Measurements from ENCODE around the gene MAPKAPK5.
"Not testable (repeated sequence)": the region's sequence is repeated elsewhere in the genome, so short reads cannot be mapped to it uniquely, and the experiment has no call there.

MAPKAPK5 gene

GRCh38 chr12:111886662-111887545 lies 44.9 kb downstream of the MAPKAPK5 start:
- no peak for DNase-seq (ENCODE audit: low read depth)

DNA sequence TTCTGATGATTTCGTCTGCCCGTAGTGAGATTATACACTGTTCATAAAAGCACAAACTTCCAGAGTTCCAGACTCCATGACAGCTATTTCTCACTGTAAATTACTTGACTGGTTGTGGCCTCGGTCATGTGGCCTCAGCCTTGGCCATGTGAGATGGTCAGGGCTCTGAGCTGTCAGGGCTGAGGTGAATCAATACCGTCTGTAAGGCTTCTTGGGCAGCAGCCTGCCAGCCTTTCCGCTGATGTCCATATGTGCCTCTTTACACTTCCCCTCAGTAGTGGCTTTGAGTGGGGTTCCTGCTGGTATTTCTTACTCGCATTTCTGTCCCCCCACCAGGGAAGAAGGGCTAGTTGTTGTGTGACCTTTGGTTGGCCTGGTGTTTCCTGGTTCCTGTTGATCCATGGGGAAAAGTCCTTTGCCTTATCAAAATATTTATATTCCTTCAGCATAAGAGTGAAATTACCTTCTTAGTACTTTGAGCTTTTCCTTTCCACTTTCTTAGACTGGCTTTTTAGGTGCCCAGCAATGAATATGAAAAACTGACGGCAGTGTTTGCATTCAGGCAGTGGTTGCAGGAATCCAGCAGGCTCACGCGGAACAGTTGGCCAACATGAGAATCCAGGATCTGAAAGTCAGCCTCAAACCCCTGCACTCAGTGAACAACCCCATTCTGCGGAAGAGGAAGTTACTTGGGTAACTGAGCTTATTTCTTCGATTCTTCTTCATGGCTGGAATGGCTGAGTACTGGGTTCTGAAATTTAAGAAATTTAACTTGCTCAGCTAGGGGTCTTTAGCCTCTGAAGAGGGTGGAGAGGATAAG lies 46.1 kb downstream of the MAPKAPK5 start:
- DNase-seq (ENCODE audit: low read depth) = no peak

DNA sequence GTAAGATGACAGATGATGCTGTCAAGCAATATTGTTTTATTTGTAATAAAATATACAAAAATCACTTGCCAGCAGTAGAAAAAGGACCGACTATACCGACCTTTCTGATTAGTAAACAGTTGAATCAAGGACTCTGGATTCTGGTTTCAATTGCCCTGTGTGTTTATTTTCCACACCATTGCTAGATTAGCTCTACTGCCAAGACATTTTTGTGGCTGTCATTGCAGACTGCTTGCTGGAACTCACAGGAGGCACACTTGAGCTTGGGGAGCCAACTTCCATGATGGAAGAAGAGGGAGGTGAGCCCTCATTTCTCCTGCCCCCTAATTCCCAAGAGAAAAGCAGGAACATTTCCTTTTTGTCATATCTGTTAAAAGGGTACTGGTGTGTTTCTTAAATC lies 51.3 kb downstream of the MAPKAPK5 start:
- no peak for DNase-seq (ENCODE audit: low read depth)

- DNase-seq (ENCODE audit: low read depth) = no peak
Observed at GRCh38 chr12:111894556-111894955, 52.5 kb downstream of the MAPKAPK5 start.

- no peak for DNase-seq (ENCODE audit: low read depth)
Observed at GRCh38 chr12:111901182-111901581, 59.2 kb downstream of the MAPKAPK5 start.

GRCh38 chr12:111904446-111904975 lies 62.5 kb downstream of the MAPKAPK5 start:
- DNase-seq (ENCODE audit: low read depth) = no peak

DNA sequence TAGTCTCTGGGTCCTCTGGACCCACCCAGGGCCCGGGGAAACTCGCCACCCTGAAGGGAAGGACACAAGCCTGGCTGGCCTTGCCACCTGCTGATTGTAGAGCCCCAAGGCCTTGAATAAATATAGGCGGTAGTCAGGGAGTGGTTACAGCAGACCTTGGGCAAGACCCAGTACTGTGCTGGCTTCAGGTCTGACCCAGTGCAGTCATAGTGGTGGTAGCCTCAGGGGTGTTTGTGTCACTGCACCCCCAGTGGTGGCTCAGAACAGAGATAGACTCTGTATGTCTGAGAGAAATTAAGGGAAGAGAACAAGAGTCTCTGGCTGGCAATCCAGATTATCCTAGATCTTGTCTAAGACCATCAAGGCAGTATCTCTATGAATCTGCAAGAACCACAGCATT lies 63.5 kb downstream of the MAPKAPK5 start:
- no peak for DNase-seq (ENCODE audit: low read depth)

- DNase-seq (ENCODE audit: low read depth) = no peak
Observed at GRCh38 chr12:111907740-111908139, 65.7 kb downstream of the MAPKAPK5 start.

DNA sequence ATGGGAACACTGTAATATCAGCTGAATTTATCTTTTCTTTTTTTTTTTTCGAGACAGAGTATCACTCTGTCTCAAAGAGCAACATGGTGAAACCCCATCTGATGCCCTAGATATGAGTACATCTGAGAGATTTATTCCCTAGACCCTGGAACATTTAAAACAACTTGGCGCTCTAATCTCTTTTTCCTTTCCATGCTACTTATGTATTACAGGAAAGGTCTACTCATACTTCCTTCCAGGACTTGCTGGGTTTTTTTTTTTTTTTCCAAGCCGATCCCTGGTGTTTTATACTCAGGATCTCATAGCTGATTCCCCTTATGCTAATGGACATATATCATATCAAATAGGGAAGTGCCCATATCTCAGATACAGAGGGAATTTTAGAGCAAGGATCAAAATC lies 83.1 kb downstream of the MAPKAPK5 start:
- no peak for DNase-seq (ENCODE audit: low read depth)

- DNase-seq (ENCODE audit: low read depth) = no peak
Observed at GRCh38 chr12:111926631-111927030, 84.6 kb downstream of the MAPKAPK5 start.

DNA sequence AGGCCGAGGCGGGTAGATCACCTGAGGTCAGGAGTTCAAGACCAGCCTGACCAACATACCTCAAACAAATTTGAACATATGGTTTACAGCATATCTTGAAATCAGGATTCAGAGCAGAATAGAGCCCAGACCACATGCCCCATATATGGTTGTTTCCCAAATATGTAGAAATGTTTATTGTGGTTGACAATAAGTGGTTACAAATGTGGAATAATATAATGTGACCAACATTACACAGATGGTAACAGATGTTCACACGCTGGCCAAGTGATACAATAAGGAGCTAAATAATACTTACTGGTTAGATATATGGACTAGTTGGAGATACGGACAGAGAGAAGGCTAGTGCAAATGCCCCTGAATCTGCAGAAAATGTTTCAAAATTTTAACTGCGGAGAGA lies 85.3 kb downstream of the MAPKAPK5 start:
- DNase-seq (ENCODE audit: low read depth) = no peak

GRCh38 chr12:111932241-111932640 lies 90.2 kb downstream of the MAPKAPK5 start:
- DNase-seq (ENCODE audit: low read depth) = no peak

DNA sequence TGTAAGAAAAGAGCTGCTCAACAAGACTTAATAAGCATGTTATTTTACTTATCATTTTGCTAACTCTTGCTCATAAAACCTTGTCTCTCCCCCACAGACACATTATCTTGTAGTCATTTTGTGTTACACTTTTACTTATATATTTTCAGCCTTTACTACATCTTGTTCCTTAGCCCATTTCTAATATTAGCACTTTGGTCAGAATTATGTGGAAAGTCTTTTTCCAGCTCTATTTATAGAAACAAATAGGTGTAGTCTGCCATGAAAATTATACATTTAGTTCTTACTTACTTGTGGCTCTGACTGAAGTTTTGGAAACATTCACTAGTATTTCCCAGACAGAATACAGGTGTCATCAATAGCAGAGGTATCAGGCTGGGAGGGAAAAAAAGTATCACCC lies 94.8 kb downstream of the MAPKAPK5 start:
- DNase-seq (ENCODE audit: low read depth) = no peak

DNA sequence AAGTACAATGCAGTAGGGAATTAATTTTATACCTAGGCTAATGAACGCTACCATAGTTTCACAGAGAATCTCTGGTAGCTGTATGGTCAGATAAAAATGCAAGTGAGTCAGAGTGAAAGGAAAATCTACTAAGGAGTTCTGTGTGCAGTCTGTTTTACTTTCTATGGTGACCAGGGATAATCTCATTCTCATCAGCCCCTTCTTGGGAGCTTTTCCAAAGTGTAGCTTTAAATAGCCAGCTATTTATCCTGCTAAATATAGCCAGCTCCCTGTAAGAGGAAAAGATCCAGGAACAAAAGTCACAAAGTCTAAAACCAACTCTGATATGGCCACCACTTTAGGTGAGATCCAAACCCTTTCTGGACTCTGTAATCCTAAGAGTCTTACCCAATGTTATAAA lies 95.4 kb downstream of the MAPKAPK5 start:
- DNase-seq (ENCODE audit: low read depth) = no peak

DNA sequence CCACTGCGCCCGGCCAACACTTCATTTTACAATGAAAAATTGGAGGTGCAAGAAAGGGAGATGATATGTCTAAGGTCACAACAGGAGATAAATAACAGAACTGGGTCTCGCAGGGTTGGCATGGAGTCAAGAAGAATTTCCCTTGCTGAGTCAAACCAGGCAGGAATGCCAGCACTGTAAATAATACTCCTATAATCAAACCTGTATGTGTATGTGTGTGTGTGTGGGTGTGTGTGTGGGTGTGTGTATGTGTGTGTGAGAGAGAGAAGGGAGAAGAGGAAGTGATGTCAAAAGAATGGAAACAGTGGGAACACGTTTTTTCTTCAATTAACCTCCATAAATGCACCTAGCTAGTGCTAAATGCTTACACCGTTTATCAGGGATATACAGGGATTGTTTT lies 100.5 kb downstream of the MAPKAPK5 start:
- DNase-seq (ENCODE audit: low read depth) = no peak

DNA sequence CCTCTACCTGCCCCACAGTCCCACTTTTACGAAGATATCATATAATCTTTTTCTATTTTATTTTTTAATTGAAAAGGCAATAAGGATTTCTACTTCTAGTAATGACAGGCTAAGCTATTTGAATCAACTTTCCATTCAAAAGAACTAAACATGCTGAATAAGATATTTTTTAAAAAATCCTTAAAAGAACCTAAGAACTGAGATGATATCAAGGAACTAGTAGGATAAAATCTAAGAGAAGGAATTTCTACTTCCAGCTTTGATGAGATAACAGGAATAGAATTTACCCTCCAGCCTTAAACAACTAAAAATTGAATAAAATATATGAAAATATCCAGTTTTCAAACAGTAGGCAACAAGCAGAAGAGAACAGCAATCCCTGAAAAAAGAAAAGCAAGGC lies 101.9 kb downstream of the MAPKAPK5 start:
- no peak for DNase-seq (ENCODE audit: low read depth)

- not testable (repeated sequence) for DNase-seq (ENCODE audit: low read depth)
Observed at GRCh38 chr12:111950961-111951676, 109.1 kb downstream of the MAPKAPK5 start.

Measured in stimulated activated CD8-positive, alpha-beta memory T cell treated with anti-CD3 and anti-CD28 coated beads, Interleukin-12 subunit alpha, Interleukin-12 subunit beta, amount 100 ng/mL, for 4 hours (primary cell).